Nephron (organoid): ENCODE measurements around the gene MAP7.
"Not testable (repeated sequence)": the region's sequence is repeated elsewhere in the genome, so short reads cannot be mapped to it uniquely, and the experiment has no call there.

Source experiments
- H3K27ac Mint-ChIP-seq, 3 experiments: 2 replicates each; pipeline ENCODE4 v1.8.0; 2020; ENCODE audit warnings: mixed read lengths in 3 of 3, mild to moderate bottlenecking in 2 of 3, moderate library complexity in 1 of 3
- H3K27me3 Mint-ChIP-seq: 2 replicates; pipeline ENCODE4 v1.8.0; 2021; ENCODE audit warnings: low read depth, mild to moderate bottlenecking, moderate library complexity, mixed read lengths
- H3K36me3 Mint-ChIP-seq: 2 replicates; pipeline ENCODE4 v1.8.0; 2020; ENCODE audit warnings: low read depth, mixed read lengths
- H3K4me1 Mint-ChIP-seq: 2 replicates; pipeline ENCODE4 v1.8.0; 2020; ENCODE audit warnings: mixed read lengths
- H3K4me3 Mint-ChIP-seq, 3 experiments: 2 replicates each; pipeline ENCODE4 v1.8.0; 2020; ENCODE audit warnings: mild to moderate bottlenecking in 3 of 3, mixed read lengths in 3 of 3, moderate library complexity in 2 of 3
- H3K9me3 Mint-ChIP-seq: 2 replicates; pipeline ENCODE4 v1.8.0; 2020; ENCODE audit warnings: mixed read lengths
- CTCF ChIP-seq, 3 experiments: fragments of 200-600 bp; sonication (generic); IDR thresholded peaks; one replicate each; pipeline ENCODE4 v1.5.0; 2021; ENCODE audit warnings: antibody characterized with exemption in 3 of 3; ENCODE audit not compliant: unreplicated experiment in 3 of 3

MAP7 gene

GRCh38 chr6:136317971-136318370 lies 232.3 kb downstream of the MAP7 start:
- Mint-ChIP-seq H3K27me3 (peaks cover 7% of the 10 kb centered on the region), H3K4me1 (no peaks in the 10 kb centered on the region), H3K27ac (peak overlapping the region in 1 of 3 experiments; percentile 30), H3K9me3 (no peaks in the 10 kb centered on the region), H3K36me3 (no peaks in the 10 kb centered on the region), H3K4me3 (no peak overlapping the region)
- no peak for TF ChIP-seq CTCF (IDR thresholded peaks at IDR 0.05; ENCODE audit: unreplicated experiment in 3 of 3)

- Mint-ChIP-seq H3K4me3 (no peak overlapping the region), H3K9me3 (no peaks in the 10 kb centered on the region), H3K36me3 (no peaks in the 10 kb centered on the region), H3K27me3 (peaks cover 8% of the 10 kb centered on the region), H3K27ac (peak overlapping the region in 1 of 3 experiments; percentile 25), H3K4me1 (no peaks in the 10 kb centered on the region)
- TF ChIP-seq CTCF (IDR thresholded peaks at IDR 0.05; ENCODE audit: unreplicated experiment in 3 of 3), result peak; percentile 82 to 86 (median 85)
These were observed 233.1 kb downstream of the MAP7 start for GRCh38 chr6:136317021-136317694.

GRCh38 chr6:136315594-136315993 lies 234.6 kb downstream of the MAP7 start:
- Mint-ChIP-seq H3K4me3 (no peak overlapping the region), H3K36me3 (no peaks in the 10 kb centered on the region), H3K9me3 (no peaks in the 10 kb centered on the region), H3K4me1 (no peaks in the 10 kb centered on the region), H3K27ac (no peak overlapping the region), H3K27me3 (peaks cover 6% of the 10 kb centered on the region)
- no peak for TF ChIP-seq CTCF (IDR thresholded peaks at IDR 0.05; ENCODE audit: unreplicated experiment in 3 of 3)

DNA sequence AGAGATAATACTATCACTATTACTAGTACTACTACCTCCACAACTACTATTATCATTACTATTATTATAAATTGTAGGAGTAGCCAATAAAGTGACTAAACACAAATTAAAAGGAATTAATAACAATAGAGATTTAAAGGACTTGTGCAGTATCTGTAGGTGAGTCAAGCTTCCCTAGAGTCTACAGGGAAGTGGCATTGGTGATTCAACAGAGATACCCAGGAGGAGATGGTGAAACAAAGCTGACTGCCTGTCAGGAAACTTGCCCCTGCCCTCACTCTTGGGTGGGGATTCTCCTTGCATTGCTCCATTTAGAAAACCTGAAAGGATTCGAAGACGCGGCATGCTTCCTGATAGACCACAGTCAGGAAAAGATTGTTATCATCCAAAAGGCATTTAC lies 237.2 kb downstream of the MAP7 start:
- H3K4me3 Mint-ChIP-seq, result no peak overlapping the region
- peaks cover 5% of the 10 kb centered on the region for H3K27me3 Mint-ChIP-seq
- H3K4me1 Mint-ChIP-seq, result no peaks in the 10 kb centered on the region
- no peak overlapping the region for H3K27ac Mint-ChIP-seq
- TF ChIP-seq CTCF (IDR thresholded peaks at IDR 0.05; ENCODE audit: unreplicated experiment in 3 of 3), result no peak
- no peaks in the 10 kb centered on the region for H3K9me3 Mint-ChIP-seq
- no peaks in the 10 kb centered on the region for H3K36me3 Mint-ChIP-seq

- Mint-ChIP-seq H3K27ac (no peak overlapping the region), H3K4me1 (no peaks in the 10 kb centered on the region), H3K36me3 (no peaks in the 10 kb centered on the region), H3K9me3 (no peaks in the 10 kb centered on the region), H3K27me3 (peaks cover 5% of the 10 kb centered on the region), H3K4me3 (no peak overlapping the region)
- TF ChIP-seq CTCF (IDR thresholded peaks at IDR 0.05; ENCODE audit: unreplicated experiment in 3 of 3), result no peak
These were observed 240.4 kb downstream of the MAP7 start for GRCh38 chr6:136309729-136310311.

DNA sequence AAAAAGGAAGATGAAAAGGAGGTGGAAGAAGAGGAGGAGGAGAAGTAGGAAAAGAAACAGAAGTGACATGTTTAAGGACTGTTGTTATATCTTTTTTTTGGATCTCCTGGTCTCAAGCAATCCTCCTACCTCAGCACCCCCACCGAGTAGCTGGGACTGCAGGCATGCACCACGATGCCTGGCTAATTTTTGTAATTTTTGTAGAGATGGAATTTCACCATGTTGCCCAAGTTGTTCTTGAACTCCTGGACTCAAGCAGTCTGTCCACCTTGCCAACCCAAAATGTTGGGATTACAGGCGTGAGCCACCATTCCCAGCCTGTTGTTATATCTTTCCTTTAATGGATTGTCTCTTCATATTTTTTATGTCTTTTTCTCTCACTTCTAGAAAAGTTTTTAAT lies 241.1 kb downstream of the MAP7 start:
- H3K9me3 Mint-ChIP-seq, result no peaks in the 10 kb centered on the region

GRCh38 chr6:136308469-136308868 lies 241.8 kb downstream of the MAP7 start:
- not testable (repeated sequence) for H3K27me3 Mint-ChIP-seq, H3K27ac Mint-ChIP-seq, H3K9me3 Mint-ChIP-seq, H3K36me3 Mint-ChIP-seq, H3K4me3 Mint-ChIP-seq, H3K4me1 Mint-ChIP-seq

More for the DNA sequence above, 241.1 kb downstream of the MAP7 start:
- TF ChIP-seq CTCF (IDR thresholded peaks at IDR 0.05; ENCODE audit: unreplicated experiment in 3 of 3), result no peak
- no peak overlapping the region for H3K4me3 Mint-ChIP-seq
- H3K4me1 Mint-ChIP-seq, result no peaks in the 10 kb centered on the region
- H3K27me3 Mint-ChIP-seq, result peaks cover 5% of the 10 kb centered on the region
- H3K36me3 Mint-ChIP-seq, result no peaks in the 10 kb centered on the region
- H3K27ac Mint-ChIP-seq, result no peak overlapping the region
